ENCODE measurements around the gene AKAP14. TPM values are rescaled to one million over a fixed set of nuclear protein-coding genes. Genes with fewer than 3 reads are reported as not detected.

AKAP14 gene
- total RNA-seq, 1 donor from 2014 or later, result not detected

GRCh38 chrX:119871245-119871598, 24.5 kb upstream of the AKAP14 start:
- TF ChIP-seq CTCF (IDR thresholded peaks at IDR 0.05), result no peak
- DNase-seq (no peak), ATAC-seq (ENCODE audit: low read depth) (peak; percentile 41)
- Mint-ChIP-seq H3K4me3 (peak overlapping the region; percentile 96), H3K9me3 (no peaks in the 10 kb centered on the region), H3K4me1 (peaks cover 23% of the 10 kb centered on the region), H3K27me3 (no peaks in the 10 kb centered on the region), H3K36me3 (ENCODE audit: low read depth) (peaks cover 16% of the 10 kb centered on the region), H3K27ac (peak overlapping the region; percentile 98)
- ChIA-PET CTCF (interaction anchor here (0.6 to 1.3 kb wide), 2 partner anchors 113 to 296 kb away, joined by 3 read pairs; partner anchors contain the start of gene SOWAHD), POLR2A (interaction anchor here (0.6 to 3.6 kb wide), 16 partner anchors 9 to 690 kb away, joined by 3 to 41 read pairs (median 3); partner anchors contain the start of genes NKRF, RPL39, SEPTIN6 and SLC25A5)
- intact Hi-C loops (cut with micrococcal nuclease), result loop anchor here (1.0 to 10.0 kb wide), 9 partner anchors 18 to 476 kb away; partner anchors contain the start of genes NKAP, NKRF, RPL39 and SLC25A43

- ChIA-PET CTCF (interaction anchor here (1.3 kb wide), 1 partner anchor 113 kb away, joined by 3 read pairs; the partner anchor contains the start of gene SOWAHD), POLR2A (interaction anchor here (0.6 to 3.6 kb wide), 14 partner anchors 10 to 690 kb away, joined by 3 to 41 read pairs (median 4); partner anchors contain the start of genes RPL39, SEPTIN6, SLC25A5 and SOWAHD)
- H3K27ac Mint-ChIP-seq, result peak within 1 kb of the TSS; percentile 98
- H3K9me3 Mint-ChIP-seq, result no peaks in the 10 kb centered on the region
- intact Hi-C loops (cut with micrococcal nuclease), result loop anchor here (1.0 to 10.0 kb wide), 9 partner anchors 18 to 477 kb away; partner anchors contain the start of genes NKAP, NKRF, RPL39 and SLC25A43
- DNase-seq, result peak; percentile 75
- peaks cover 23% of the 10 kb centered on the region for H3K4me1 Mint-ChIP-seq
- peak; percentile 92 for ATAC-seq (ENCODE audit: low read depth)
- peaks cover 16% of the 10 kb centered on the region for H3K36me3 Mint-ChIP-seq (ENCODE audit: low read depth)
- no peak for TF ChIP-seq CTCF (IDR thresholded peaks at IDR 0.05)
- peak within 1 kb of the TSS; percentile 96 for H3K4me3 Mint-ChIP-seq
- H3K27me3 Mint-ChIP-seq, result no peaks in the 10 kb centered on the region
Observed at GRCh38 chrX:119871599-119872395, 23.9 kb upstream of the AKAP14 start, which contains the start of the genes NDUFA1 and RNF113A. NDUFA1 (plus strand) TSS chrX:119871832; CDS start chrX:119871912, 80 bp downstream. RNF113A (minus strand) TSS chrX:119871733; CDS start chrX:119871613, 120 bp downstream.

GRCh38 chrX:119878740-119879139, 17.0 kb upstream of the AKAP14 start:
- peaks cover 13% of the 10 kb centered on the region for H3K4me1 Mint-ChIP-seq
- peaks cover 19% of the 10 kb centered on the region for H3K36me3 Mint-ChIP-seq (ENCODE audit: low read depth)
- no peak overlapping the region for H3K27ac Mint-ChIP-seq
- no peak overlapping the region for H3K4me3 Mint-ChIP-seq
- no peaks in the 10 kb centered on the region for H3K9me3 Mint-ChIP-seq
- no peak for ATAC-seq (ENCODE audit: low read depth)
- ChIA-PET CTCF (interaction anchor here (0.7 to 1.0 kb wide), 2 partner anchors 9 to 810 kb away, joined by 3 to 4 read pairs; no protein-coding TSS in a partner anchor), POLR2A (interaction anchor here (0.6 to 1.6 kb wide), 2 partner anchors 88 to 354 kb away, joined by 4 read pairs; partner anchors contain the start of gene RPL39)
- DNase-seq, result no peak
- no peak for TF ChIP-seq CTCF (IDR thresholded peaks at IDR 0.05)
- intact Hi-C loops (cut with micrococcal nuclease), result loop anchor here (10.0 kb wide), 1 partner anchor 484 kb away; the partner anchor contains the start of gene SLC25A43
- no peaks in the 10 kb centered on the region for H3K27me3 Mint-ChIP-seq

GRCh38 chrX:119880076-119880475, 15.6 kb upstream of the AKAP14 start:
- no peak for ATAC-seq (ENCODE audit: low read depth)
- H3K4me3 Mint-ChIP-seq, result no peak overlapping the region
- H3K9me3 Mint-ChIP-seq, result no peaks in the 10 kb centered on the region
- H3K27me3 Mint-ChIP-seq, result no peaks in the 10 kb centered on the region
- TF ChIP-seq CTCF (IDR thresholded peaks at IDR 0.05), result no peak
- DNase-seq, result no peak
- peaks cover 16% of the 10 kb centered on the region for H3K36me3 Mint-ChIP-seq (ENCODE audit: low read depth)
- intact Hi-C loops (cut with micrococcal nuclease), result loop anchor here (2.0 kb wide), 1 partner anchor 89 kb away; the partner anchor contains the start of gene RPL39
- peaks cover 13% of the 10 kb centered on the region for H3K4me1 Mint-ChIP-seq
- H3K27ac Mint-ChIP-seq, result no peak overlapping the region
- CTCF ChIA-PET, result no interaction called here
- POLR2A ChIA-PET, result interaction anchor here (0.7 to 1.6 kb wide), 3 partner anchors 89 to 122 kb away, joined by 3 to 4 read pairs (median 4); partner anchors contain the start of gene RPL39

Measured in activated B cell treated with CpG ODN at 0.5 μM for 24 hours (primary cell).